ENCODE data around the gene KIRREL3.
A peak's percentile ranks its signal among the peaks of the same experiment; 100 is the strongest.

KIRREL3 gene

GRCh38 chr11:126732981-126733380 is 267.6 kb downstream of the KIRREL3 start:
- DNase-seq, result no peak

GRCh38 chr11:126731576-126732142 is 268.9 kb downstream of the KIRREL3 start:
- no peak for DNase-seq

DNA sequence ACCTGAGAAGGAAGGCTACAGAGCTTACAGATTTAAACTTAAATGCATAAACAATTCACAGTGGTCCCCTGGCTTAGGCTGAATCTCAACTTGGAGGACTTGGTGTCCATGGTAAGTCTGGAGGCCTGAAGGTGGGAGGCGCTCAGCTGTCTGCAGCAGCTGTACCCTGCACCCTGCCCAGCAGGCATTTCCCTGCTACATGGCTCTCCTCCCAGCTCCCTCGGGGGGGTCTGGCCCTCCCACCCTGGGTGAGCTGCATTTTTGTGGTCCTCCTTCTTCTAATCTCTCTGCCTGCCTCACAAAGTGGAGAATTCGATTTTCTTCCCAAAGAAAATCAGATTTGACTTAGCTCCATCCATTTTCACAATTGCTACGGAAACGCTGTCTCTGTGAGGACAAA is 273.2 kb downstream of the KIRREL3 start:
- DNase-seq, result no peak

DNA sequence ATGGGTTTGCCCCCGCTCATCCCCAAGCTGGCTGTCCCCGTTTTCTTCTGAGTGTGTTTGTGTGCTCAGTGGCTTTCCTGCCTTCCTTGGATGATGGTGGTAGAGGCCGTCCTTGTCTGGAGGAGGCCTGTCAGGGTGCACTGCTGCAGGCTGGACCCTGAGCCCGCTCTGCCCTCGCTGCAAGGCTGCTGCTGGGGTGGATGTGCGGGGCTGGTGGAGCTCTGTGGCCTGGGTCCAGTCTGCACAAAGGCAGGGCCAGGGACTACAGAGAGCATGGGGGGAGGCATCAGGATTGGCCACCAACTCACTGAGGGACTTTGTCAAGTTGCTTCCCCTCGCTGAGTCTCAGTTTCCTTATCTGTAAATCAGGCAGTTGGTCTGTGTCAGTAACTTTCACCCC is 275.0 kb downstream of the KIRREL3 start:
- DNase-seq, result no peak

DNA sequence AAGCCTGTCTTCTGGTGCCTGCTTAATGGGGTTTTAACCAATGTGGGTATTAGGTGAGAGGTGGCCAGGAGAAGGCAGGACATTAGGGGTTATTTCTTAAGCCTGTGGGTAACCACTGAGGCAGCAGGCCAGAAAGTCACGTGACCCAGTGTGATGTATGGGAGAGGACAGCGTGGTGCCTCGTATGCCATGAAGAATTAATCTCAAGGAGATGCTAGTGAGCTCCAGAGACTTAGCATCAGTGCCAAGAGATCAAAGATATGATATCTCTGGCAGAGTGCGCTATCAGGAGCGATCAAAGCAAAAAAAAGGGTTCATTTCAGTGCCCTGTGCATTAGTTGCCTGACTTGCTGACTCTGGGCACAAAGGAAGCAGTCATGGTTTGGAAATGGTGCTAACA is 275.5 kb downstream of the KIRREL3 start:
- DNase-seq, result no peak

- DNase-seq, result no peak
Observed at GRCh38 chr11:126723665-126724045, 276.9 kb downstream of the KIRREL3 start.

GRCh38 chr11:126722956-126723664 is 277.5 kb downstream of the KIRREL3 start:
- DNase-seq, result no peak

DNA sequence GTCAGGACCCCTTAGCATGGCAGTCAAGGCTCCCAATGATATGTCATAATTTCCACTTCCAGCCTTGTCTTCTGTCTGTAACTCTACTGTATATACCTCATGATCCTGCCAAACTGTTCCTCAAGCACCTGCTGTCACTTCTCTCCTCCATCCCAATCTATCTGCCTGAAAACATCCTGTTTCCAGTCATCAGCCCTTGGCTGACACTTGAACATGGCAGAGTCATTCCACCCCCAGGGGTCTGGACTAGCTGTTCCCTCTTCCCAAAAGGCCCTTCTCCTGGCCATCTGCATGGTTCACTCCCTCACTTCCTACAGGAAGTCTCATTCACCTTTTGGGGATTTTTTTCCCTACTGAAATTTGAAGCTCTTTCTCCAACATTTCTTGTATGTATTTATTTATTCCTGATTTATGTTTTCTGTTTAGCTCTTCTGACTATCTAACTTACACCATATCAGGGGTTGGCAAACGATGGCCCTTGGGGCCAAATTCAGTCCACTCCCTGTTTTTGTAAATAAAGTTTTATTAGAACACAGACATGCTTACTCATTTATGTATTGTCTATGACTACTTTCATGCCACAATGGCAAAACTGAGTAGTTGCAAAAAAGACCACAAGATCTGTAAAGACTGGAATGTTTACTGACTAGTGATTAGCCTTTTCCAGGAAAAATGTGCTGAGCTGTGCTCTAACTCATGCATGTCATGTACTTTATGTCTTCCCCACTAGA is 278.4 kb downstream of the KIRREL3 start:
- DNase-seq, result no peak

DNA sequence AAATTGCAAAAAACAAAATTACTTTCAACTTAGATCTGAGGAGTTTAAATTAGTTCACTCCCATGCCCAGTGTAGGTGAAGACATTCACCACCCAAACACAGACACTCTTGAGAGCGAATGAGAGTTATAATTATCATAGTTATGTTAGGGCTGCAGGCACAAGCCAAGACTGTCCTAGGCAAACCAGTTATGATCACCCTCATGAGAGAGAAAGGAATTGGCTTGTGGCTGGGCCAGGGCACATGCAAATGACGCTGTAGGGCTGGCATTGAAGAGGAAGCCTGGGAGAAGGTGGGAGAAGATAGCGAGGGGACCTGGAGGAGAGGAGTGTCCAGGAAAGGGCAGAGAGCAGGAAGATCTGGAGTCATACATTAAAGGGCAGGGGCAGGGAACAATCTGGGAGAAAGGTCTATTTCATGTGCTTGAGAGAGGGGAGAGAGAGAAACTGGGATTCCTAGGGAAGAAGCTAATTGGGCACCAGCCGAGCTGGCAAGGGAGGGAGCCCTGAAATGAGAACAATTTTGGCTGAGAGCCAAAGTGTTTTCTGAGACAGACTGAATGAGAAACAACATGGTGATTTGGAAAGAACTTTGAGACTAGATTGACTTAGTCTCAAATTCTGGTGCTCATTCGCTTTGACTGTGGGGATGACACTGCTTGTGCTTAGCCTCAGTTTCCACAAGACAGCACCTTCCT is 279.9 kb downstream of the KIRREL3 start:
- DNase-seq, result peak in 1 of 2 experiments; percentile 17

- no peak for DNase-seq
Observed at GRCh38 chr11:126719740-126720139, 280.8 kb downstream of the KIRREL3 start.

DNA sequence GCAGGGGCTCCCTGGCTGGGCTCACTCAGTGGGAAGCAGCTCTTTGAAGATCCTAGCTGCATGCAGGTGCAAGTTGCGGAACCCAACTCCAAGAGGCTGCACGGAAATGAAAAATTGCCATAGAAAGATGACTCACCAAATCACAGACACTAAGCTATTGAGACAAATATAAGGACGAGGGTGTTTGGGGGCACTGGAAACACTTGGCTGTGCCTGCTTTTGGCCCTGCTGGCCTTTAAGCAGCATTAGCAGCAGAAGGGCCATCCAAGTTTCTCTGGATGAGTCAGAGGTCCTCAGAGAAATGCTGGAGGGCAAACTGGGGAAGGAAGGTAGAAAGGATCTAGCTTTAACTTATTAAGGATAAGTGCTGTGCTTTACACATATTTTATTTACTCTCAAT is 282.3 kb downstream of the KIRREL3 start:
- no peak for DNase-seq

GRCh38 chr11:126716456-126717083 is 284.0 kb downstream of the KIRREL3 start:
- DNase-seq, result peak; percentile 61 to 65

- no peak for DNase-seq
Observed at GRCh38 chr11:126713806-126714205, 286.8 kb downstream of the KIRREL3 start.

DNA sequence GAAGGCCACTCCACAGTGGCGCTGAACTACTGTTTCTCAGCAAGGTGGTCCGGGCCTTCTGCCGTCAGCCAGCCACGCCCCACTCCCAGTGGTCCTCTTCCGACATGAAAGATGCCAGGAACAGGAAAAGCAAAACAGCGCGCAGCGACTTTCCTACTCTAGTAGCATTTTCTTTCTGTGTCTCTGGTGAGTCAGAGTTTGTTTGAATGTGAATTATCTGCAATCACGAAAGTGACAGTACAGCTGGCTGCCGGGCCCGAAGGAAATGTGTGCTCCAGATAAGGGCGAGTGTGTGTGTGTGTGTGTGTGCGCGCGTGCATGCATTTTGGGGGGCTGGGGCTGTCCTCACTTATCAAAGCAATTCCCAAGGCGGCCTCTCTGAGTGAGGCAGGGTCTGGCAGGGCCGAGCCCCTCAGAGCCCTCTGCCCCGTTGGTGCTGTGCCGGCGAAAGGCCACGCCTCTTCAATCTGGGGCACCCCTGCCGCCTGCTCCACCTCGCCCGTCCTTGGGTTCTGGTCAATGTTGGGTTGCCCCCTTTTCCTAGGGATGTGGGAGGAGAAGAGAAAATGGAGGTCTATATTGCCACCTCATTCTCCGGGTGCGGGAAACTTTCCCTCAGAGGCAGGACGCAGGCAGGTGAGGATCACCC is 288.5 kb downstream of the KIRREL3 start:
- no peak for DNase-seq

- DNase-seq, result no peak
Observed at GRCh38 chr11:126710804-126711399, 289.7 kb downstream of the KIRREL3 start.

DNA sequence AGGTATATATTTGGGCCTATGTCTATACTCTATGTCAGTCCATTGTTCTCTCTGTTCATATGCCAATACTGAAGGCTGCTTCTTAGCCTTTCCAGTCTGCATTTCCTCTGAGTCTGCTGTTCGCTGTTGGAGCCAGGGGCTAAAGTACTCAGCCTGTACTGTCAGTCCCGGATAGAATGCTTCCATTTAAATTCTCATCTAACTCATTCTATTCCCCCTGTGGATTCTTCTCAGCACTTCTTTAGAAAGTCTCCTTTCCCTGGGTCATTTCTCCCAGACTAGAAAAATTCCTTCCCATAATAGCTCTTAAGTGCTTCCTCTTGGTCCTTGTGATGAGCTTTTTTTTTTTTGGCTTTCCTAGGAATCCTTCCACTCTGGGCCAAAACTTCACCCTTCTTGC is 293.1 kb downstream of the KIRREL3 start:
- no peak for DNase-seq

- no peak for DNase-seq
Observed at GRCh38 chr11:126704096-126704495, 296.5 kb downstream of the KIRREL3 start.

DNA sequence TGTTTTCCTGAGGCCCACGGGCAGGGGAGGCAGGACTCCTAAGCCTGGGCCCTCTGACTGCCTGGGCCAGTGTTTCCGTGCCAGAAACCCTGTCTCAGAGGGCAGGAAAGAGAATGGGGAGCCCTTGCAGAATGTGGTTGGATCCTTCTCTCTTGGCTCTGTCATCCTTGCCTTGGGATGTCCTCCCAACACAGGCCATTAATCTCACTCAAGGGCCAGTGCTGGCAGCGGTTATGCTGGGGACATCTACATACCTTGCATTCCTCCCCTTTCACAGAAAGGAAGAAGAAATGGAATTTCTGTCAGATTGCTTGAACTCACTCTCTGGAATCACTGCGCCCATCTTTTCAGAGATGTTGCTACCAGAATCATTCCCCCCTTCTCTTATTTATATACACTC is 296.9 kb downstream of the KIRREL3 start:
- no peak for DNase-seq

DNA sequence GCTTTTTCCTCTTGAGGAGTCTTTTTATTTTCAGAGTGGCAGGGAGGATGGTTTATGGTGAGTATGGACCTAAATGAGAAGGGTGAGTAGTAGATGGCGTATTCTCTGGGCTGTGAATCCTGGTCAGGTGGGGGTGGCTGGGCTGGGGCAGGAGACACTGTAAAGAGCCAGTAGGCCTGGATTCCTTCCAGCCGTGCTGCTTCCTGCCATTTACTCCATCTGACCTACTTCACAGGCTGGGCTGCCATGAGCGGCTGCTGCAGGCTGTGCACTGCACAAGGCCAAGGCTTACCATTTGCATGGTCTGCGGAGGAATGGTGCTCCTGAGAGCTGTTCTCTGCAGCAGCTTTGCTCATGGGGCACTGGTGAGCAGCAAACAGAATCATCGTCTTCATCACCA is 297.6 kb downstream of the KIRREL3 start:
- DNase-seq, result peak in 1 of 2 experiments; percentile 21

DNA sequence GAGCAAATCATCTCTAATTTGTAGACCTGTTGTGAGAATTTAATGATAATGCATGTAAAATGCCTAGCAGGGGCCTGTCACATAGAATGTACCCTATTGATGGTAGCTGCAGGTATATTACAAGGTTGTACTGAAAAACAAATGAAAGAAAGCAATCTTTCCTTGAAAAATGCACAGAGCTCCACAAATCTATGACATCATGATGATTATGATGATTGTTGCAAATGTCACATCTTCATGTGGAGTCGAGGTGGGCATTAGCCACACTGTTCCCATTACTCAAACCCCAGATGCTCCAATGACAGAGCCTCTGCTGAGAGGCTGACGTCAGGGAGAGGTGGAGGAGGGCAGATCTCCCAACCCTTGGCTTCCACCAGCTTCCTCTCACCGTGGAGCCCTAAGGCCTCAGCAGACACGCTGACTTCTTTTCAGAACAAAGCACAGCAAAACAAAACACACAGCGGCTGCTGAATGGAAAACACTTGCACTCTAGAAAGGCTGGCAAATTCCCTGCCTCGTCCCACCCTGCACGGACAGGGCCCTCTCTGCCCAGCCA is 298.3 kb downstream of the KIRREL3 start:
- no peak for DNase-seq

GRCh38 chr11:126701520-126701897 is 299.1 kb downstream of the KIRREL3 start:
- no peak for DNase-seq

All from NCI-H2081 (cell line).